GM21528 (cell line): ENCODE data around the gene AKR1D1.
"Not testable (repeated sequence)": the region's sequence is repeated elsewhere in the genome, so short reads cannot be mapped to it uniquely, and the experiment has no call there.

Experiments used
- ATAC-seq: cut with Tn5 transposase; IDR thresholded peaks from one replicate; pipeline ENCODE4 v1.9.1; 2021; ENCODE audit warnings: mild to moderate bottlenecking, moderate library complexity; ENCODE audit not compliant: unreplicated experiment, low FRiP score

The AKR1D1 gene

DNA sequence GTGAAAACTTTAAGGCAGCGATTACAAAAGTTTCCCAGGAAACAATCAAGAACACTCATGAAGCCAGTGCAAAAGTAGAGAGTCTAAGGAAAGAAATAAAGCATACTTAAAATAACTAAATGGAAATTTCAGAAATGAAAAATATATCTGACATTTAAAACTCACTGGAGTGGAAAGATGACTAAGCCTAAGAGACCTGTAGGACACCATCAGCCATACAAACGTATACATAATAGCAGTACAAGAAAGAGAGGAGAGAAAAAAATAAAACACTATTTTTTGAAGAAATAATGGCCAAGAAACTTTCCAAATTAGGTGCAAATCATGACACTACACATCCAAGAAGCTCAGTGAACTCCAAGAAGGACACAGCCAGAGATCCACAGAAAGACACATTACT is 5.4 kb upstream of the AKR1D1 start:
- no peak for ATAC-seq

DNA sequence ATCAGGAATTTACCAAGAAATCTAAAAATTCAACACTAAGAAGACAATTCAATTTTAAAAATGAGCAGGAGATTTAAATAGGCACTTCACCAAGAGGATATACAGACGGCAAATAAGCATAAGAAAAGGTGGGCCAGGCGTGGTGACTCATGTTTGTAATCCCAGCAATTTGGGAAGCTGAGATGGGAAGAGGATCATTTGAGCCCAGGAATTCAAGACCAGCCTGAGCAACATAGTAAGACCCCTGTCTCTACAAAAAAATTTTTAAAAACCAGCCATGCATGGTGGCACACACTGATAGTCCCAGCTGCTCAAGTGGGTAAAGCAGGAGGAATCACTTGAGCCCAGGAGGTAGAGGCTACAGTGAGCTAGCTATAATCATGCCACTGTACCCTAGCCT is 3.5 kb upstream of the AKR1D1 start:
- ATAC-seq = no peak

DNA sequence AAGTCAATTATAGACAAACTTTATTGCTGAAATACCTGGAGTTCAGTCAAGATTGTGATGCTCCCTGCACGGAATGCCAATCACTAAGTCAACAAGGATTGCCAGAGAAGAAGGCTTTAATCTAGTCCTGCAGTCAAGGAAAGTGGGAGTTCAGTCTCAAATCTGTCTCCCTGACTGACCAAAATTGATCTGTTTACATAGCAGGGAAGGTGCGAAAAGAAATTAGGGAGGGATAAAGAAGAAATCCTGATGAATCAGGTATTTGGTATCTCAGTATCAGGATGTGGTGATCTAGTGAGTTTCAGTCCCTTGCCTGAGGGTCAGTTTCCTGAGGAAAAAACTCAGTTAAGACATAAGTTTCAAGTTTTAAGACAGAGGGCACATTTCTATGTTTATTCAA is 2.1 kb upstream of the AKR1D1 start:
- no peak for ATAC-seq

DNA sequence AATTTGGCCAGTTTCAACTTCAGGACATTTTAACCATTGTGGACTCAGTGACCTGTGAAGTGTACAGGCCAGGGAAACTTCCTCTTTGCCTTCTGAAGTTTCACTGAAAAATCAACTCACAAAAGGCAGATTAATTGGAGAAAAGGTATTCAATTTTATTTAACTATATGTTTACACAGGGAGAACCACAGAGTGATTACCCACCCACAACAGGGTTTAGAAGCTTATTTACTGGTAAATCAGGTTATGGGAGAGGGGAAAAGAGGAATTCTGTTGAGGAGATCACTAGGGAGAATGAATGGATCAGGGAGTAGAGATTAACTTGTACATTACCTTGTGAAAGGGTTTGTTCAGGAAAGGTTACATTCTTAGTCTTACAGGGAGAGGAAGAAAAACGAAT is 1.7 kb upstream of the AKR1D1 start:
- no peak for ATAC-seq

DNA sequence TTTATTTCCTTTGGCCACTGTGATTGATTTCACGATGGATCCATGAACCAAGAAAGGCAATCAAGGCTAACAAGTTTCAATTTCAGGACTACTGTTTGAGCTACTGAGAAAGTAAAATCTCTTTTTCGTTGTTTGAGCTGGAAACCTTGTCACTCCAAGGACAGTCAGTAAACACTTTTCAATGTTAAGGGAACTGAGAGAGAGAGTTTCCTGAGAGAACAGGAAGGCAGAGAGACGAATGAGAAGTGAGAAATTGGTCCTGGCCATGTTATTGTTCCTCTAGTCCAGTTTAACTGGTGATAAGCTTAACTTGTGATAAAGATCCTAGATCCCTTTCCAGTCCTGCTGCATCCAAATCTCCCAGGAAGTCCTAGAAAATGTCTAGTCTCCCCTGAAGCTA is 909 bp upstream of the AKR1D1 start:
- no peak for ATAC-seq

DNA sequence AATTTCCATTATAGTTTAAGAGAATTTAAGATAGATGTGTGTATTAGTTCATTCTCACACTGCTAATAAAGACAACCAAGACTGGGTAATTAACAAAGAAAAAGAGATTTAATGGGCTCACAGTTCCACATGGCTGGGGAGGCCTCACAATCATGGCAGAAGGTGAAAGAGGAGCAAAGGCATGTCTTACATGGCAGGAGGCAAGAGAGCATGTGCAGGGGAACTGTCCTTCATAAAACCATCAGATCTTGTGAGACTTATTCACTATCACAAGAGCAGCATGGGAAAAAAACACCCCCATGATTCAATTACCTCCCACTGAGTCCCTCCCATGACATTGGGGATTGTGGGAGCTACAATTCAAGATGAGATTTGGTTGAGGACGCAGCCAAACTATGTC is 473 bp upstream of the AKR1D1 start:
- not testable (repeated sequence) for ATAC-seq

DNA sequence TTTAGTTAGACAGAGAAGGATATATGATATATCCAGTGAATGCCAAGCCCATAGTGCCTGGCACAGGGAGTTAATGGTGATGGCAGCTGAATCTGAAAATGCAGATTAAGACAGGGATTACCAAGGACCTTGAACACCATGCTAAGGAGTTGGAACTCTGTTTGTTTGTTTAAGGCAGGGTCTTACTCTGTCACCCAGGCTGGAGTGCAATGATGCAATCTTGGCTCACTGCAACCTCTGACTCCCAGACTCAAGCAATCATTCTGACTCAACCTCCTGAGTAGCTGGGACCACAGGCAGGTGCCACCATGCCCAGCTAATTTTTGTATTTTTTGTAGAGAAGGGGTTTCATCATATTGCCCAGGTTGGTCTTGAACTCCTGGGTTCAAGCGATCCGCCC is 1.6 kb downstream of the AKR1D1 start:
- ATAC-seq = no peak

DNA sequence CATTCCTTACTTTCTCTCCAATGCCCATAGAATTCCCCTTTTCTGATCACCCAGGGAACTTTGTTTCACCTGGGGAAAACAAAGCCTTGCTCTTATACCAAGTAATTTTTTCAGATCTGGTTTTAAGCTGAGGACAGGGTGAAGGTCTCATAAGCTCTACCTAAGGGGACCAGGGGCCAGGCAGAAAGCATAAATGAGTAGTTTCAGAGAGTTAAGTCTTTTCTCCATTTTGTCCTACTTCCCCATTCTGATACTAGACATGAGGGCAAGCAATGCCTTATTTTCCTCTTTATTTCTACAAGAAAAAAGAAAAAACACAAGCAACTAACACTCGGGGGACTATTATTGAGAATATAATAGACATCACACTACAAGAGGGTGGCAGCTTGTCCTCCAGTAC is 2.9 kb downstream of the AKR1D1 start:
- no peak for ATAC-seq

DNA sequence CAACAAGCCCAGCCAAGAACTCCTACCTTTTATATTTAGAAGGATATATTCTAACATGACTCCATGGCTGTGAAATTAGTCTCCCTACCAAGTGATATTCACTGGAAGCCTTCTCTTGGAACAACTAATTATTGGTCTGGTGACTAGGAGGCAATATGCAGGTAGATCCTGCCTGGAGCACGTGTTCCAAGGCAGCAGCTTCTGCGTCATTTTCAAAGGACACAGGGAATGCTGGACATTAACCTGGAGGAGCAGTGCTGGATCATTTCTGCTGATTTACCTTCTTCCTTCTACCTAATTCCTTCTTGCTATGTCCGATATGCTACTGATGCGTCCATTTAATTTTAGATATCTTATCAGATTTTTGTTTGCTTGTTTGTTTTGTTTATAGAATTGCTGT is 5.6 kb downstream of the AKR1D1 start:
- no peak for ATAC-seq

DNA sequence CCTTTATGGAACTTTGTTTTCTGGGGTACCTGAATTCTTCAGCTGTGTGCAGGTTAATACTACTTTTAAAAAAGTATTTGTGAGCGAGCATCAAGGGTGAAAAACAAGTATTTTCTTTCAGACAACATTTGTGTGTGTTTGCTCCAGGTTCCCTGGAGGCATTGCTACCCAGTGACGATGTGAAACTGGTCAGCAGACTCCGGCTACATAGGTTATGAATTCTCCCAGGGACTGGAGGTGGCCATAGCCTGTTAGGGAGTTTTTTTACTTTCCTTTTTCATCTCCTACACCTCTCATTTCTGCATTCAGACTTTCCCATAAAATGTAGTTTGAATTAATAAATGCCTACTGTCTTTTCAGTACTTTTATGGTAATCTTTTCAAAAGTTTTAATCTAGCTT is 7.6 kb downstream of the AKR1D1 start:
- no peak for ATAC-seq

DNA sequence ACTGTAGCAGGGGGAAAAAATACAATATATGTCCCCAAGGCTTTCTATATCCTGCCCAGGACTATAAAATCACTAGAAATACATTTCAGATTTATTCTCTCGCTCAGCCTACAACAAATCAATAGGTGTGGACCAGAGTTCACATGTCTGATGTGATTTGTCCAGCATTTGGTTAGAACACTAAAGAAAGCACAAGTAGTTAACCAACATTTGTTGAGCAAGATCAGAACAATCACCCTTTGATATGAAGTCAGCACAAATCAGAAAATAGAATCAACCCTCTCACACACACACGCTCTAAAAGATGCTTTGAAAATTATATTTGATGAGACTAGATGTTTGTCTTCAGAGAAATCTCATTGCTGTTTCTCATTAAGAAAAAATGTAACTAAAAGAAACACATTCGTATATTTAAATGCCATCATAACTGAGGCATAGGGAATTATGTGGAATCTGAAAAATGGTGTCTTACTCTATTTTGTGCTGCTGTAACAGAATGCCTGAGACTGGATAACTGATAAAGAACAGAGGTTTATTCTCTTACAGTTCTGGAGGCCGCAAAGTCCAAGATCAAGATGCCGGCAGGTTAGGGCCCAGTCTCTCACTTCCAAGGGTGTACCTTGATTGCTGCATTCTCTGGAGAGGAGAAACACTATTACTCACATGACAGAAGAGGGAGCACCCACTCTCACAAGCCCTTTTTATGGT is 10.5 kb downstream of the AKR1D1 start:
- ATAC-seq = no peak

DNA sequence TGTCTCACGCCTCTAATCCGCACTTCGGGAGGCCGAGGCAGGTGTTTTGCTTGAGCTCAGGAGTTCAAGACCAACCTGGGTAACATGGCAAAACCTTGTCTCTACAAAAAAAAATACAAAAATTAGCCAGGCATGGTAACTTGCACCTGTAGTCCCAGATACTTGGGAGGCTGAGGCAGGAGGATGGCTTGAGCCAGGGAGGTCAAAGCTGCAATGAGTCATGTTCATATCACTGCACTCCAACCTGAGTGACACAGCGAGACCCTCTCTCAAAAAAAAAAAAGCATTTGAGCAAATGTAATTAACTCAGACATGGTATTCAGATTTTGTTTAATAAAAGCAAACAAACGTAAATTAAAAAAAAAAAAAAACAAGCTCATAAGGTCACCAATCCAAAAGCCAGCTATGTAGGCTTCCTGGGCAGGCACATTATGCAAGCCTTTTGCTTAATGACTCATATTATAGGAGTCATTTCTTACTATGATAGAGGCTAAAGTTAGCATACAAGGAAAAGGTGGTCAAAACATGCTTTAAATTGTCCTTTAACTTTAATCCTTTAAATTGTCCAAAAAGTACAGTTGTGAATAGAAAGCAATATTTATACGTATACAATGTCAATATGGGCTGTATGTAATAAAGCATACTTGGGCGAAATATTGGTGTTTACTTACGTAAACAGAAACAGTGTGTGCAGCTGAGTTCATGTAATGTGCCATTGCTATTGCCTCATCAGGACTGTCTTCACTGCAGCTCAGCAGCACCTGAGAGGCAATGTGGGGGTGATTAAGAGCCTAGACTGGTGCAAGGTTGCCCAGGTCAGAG is 13.0 kb downstream of the AKR1D1 start:
- no peak for ATAC-seq

DNA sequence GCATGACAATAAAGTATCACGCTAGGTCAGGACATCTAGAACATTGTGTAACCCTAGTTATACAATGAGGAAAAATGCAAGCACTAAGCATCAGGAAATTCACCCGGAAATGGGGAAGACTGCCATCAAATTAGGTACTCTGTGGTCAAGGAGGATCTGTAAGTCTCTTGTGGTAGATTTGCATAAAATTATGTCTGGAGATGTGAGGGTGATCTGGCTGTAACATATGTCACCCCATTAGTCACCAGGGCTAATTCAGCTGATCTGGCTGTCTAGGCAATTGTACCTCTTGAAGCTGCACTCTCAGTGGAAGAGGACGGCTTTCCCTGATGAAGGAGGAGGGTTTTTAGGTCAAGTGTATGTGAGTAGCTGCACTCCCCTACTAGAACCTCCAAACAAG is 14.8 kb downstream of the AKR1D1 start:
- peak; percentile 65 for ATAC-seq

DNA sequence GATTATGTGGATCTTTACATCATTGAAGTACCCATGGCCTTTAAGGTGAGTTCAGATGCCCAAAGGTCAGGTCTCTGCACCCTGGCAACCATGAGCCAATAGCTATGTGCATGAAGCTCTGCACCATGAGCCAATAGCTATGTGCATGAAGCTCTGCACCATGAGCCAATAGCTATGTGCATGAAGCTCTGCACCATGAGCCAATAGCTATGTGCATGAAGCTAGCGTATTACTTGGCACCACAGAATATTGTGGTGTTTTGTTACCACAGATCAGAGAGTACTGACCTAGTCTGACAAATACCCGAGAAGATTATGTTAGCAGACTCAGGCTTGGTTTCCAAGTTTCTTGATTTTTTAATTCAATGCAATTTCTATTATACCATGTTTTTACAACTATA is 15.6 kb downstream of the AKR1D1 start:
- ATAC-seq = not testable (repeated sequence)

DNA sequence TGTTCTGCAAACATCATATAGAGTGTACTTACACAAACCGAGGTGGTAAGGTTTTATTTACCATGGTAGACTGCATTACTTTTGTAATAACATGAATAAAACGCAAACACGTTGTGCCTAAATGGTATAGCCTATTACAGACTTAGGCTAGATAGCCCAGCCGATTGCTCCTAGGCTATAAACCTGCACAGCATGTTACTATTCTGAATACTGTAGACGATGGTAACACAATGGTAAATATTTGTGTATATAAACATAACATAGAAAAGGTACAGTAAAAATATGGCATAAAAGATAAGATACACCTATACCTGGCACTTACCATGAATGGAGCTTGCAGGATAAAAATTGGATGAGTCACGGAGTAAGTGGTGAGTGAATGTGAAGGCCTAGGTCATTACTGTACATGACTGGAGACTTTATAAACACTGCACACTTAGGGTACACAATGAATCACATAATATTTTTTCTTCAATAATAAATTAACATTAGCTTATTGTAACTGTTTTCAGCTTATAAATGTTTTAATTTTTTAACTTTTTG is 16.3 kb downstream of the AKR1D1 start:
- no peak for ATAC-seq

DNA sequence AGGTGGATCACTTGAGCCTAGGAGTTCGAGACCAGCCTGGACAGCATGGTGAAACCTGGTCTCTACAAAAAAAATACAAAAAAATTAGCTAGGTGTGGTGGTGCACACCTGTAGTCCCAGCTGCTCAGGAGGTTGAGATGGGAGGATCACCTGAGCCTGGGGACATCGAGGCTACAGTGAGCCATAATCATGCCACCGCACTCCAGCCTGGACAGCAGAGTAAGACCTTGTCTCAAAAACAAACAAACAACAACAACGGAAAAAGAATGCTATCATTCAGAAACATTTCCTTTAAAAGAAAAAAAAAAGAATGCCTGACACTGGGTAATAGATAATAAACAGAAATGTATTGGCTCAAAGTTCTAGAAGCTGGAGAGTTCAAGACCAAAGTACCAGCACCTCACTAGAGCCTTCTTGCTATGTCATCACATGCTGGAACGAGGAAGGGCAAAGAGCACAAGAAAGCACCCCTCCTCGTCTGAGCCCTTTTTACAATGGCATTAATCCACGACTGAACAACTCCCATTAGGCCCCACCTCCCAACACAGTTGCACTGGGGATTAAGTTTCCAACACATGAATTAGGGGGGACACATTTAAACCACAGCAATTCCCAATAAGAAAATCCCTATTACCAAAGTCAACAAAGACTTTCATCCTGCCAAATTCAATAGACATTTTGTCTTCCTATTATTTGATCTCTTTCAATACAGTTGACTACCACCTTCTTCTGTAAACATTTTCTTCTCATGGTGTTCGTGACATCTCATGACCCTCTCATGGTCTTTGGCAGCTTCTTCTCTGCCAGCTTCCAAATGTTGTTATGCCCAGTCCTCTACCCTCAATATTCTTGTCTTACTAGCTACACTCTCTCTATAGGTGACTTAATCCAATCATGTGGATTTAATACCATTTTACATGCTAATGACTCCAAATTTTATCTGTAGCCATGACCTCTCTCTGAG is 20.0 kb downstream of the AKR1D1 start:
- no peak for ATAC-seq

DNA sequence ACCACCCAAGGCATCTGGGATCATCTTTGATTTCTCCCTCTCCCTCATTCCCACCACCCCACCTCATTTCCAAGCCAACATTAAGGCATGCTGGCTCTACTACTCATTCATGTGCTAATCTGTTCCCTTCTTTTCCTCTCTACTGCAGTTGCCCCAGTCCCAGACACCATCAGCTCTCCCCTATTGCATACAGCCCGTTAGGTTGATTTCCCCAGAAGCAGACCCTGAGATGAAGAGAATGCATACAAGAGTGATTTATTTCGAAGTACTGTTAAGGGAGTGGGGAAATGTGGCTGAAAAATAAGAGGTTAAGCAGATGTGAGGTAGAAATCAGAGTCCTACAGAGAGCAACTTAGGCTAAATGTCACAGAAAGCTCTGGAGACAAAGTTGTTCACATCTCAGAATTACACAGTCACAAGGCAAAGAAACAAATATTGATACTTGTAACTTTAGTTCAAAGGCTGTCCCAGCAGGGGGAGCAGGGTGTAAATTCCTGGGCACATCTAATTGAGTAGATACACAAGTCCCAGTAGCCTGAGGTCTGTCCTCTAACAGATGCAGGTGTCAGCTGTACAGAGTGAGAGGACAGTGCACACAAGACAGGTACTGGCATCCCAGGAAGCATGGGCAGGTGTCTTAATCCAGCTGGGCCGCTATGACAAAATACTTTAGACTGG is 20.9 kb downstream of the AKR1D1 start:
- ATAC-seq = no peak

DNA sequence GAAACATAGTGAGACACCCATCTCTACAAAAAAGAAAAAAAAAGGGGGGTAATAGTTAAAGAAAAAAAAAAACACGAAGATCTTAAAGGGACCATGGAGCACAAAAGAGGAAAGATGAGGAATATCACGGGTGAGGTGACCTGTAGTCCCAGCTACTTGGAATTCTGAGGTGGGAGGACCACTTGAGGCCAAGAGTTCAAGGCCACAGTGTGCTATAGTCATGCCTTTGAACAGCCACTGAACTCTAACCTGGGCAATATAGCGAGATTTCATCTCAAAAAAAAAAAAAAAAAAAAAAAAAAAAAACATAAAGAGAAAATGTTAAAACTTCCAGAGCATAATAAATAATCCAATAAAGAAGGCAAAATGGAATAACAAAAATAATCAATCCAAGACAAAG is 23.6 kb downstream of the AKR1D1 start:
- ATAC-seq = no peak

DNA sequence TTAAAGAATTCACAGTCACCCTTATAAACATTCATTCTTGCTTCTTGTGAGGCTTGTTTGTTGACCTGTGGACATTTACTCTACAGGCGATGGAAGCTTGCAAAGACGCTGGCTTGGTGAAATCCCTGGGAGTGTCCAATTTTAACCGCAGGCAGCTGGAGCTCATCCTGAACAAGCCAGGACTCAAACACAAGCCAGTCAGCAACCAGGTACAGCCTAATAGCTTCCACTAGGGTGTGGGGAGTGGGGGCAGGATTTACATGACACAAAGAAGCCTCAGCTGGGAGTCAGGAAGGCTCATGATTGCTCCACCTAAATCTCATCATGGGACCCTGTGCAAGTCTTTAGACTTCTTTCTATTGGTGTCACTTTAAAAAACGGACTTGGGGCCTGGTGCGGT is 29.0 kb downstream of the AKR1D1 start:
- no peak for ATAC-seq

DNA sequence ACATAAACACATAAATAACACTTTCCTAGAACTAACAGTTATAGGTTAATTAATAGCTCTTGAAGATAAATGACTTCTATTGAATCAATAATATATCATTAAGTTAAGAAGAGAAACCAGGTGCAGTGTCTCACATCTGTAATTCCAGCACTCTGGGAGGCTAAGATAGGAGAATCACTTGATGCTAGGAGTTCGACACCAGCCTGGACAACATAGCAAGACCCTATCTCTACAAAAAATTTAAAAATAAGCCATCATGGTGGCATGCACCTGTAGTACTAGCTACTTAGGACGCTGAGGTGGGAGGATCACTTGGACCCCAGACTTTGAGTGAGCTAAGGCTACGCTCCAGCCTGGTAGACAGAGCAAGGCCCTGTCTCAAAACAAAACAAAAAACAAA is 38.8 kb downstream of the AKR1D1 start:
- no peak for ATAC-seq
